Kidney (tissue), 14 donors: ENCODE data around the gene MYL10. TPM values are rescaled to one million over a fixed set of nuclear protein-coding genes. Genes with fewer than 3 reads are reported as not detected.
A peak's percentile ranks its signal among the peaks of the same experiment; 100 is the strongest.

Experiments
- DNase-seq, 5 donors: peaks; one replicate each; pipeline ENCODE4 v3.0.0-alpha.2; 2013 to 2020
- FAIRE-seq: peaks from 2 replicates; lab custom pipeline; 2012; peaks lifted over from hg19 to GRCh38; lab: Jason Lieb, UNC
- H3K27ac ChIP-seq, 2 donors: one replicate each; pipeline ENCODE4 v1.7.0; 2013; ENCODE audit warnings: low read depth in 2 of 2, low read length in 2 of 2, inconsistent platforms in 1 of 2
- H3K27me3 ChIP-seq: one replicate; pipeline ENCODE4 v1.7.1; 2013; ENCODE audit warnings: low read length, inconsistent platforms; ENCODE audit not compliant: control insufficient read depth, insufficient read depth
- H3K36me3 ChIP-seq, 3 donors: one replicate each; pipeline versions ENCODE4 v1.7.0 to v1.7.1; 2013; ENCODE audit warnings: low read length in 3 of 3, control low read depth in 1 of 3, inconsistent platforms in 1 of 3; ENCODE audit not compliant: insufficient read depth in 3 of 3, control insufficient read depth in 2 of 3
- H3K4me1 ChIP-seq, 3 donors: one replicate each; pipeline versions ENCODE4 v1.7.0 to v1.7.1; 2013; ENCODE audit warnings: low read length in 3 of 3, inconsistent platforms in 1 of 3, low read depth in 1 of 3; ENCODE audit not compliant: control insufficient read depth in 2 of 3, insufficient read depth in 2 of 3
- H3K4me3 ChIP-seq, 3 donors: one replicate each; pipeline versions ENCODE4 v1.7.0 to v1.8.1; 2013; ENCODE audit warnings: low read length in 3 of 3, control low read depth in 1 of 3, inconsistent platforms in 1 of 3
- H3K9ac ChIP-seq, 3 donors: one replicate each; pipeline versions ENCODE4 v1.7.0 to v1.7.1; 2013; ENCODE audit warnings: low read length in 3 of 3, control low read depth in 1 of 3, inconsistent platforms in 1 of 3
- H3K9me3 ChIP-seq, 3 donors: one replicate each; pipeline versions ENCODE4 v1.7.0 to v1.7.1; 2013; ENCODE audit warnings: low read length in 3 of 3, control low read depth in 1 of 3, inconsistent platforms in 1 of 3; ENCODE audit not compliant: control insufficient read depth in 2 of 3, insufficient read depth in 1 of 3
- CTCF ChIP-seq: IDR thresholded peaks from 3 replicates; pipeline ENCODE4 v1.5.1; 2012; ENCODE audit warnings: mild to moderate bottlenecking, moderate library complexity, borderline replicate concordance; ENCODE audit not compliant: insufficient read depth; ENCODE audit errors: extremely low read depth
- intact Hi-C: fragments of 100-400 bp; cut with DNase I; formaldehyde crosslinking; loops from one replicate; pipeline ENCODE4 v1.11.1; 2022
- polyA plus RNA-seq: library from polyadenylated mRNA; stranded (reverse); fragments of 350-450 nt; fragmentation: Illumina TruSeq; extraction: RNeasy Lipid Tissue Mini Kit (QIAGEN cat#74804); gene quantifications from one replicate; pipeline ENCODE4 v1.2.3, GENCODE V29; 2014; ENCODE audit warnings: low read depth, low replicate concordance; ENCODE audit not compliant: insufficient read depth
- total RNA-seq: library from RNA; stranded (reverse); fragmentation: NEBNext Ultra II Directional; extraction: Animal tissue kit (Norgen Biotek cat#: 25700); gene quantifications from one replicate; pipeline ENCODE4 v1.2.1, GENCODE V29; 2021
- donor health status: control.
- donor health status: control.
- donor health status: control.
- donor health status: control.
- donor health status: control.
- donor health status: DM: yes; HTN: yes; CAD: no.
- donor health status: Normal renal cell carcinoma (clear cell type).

The MYL10 gene
- total and polyA plus RNA-seq, 2 donors from 2014 or later: not detected

GRCh38 chr7:101671371-101672356 is 42.6 kb upstream of the MYL10 start:
- intact Hi-C loops: no loop called here
- Histone ChIP-seq H3K9ac (no peak overlapping the region), H3K36me3 (no peaks in the 10 kb centered on the region), H3K27me3 (no peaks in the 10 kb centered on the region), H3K4me1 (peaks cover 0 to 4% (median 0%) of the 10 kb centered on the region in 3 donors), H3K4me3 (no peak overlapping the region), H3K9me3 (peaks cover 0 to 11% (median 0%) of the 10 kb centered on the region in 3 donors), H3K27ac (no peak overlapping the region)
- TF ChIP-seq CTCF: no peak
- DNase-seq (peak in 3 of 5 donors; percentile 43 to 85 (median 49)), FAIRE-seq (no peak)

GRCh38 chr7:101669307-101669706 is 40.2 kb upstream of the MYL10 start:
- FAIRE-seq (no peak), DNase-seq (no peak)
- Histone ChIP-seq H3K9ac (no peak overlapping the region), H3K9me3 (peaks cover 0 to 11% (median 0%) of the 10 kb centered on the region in 3 donors), H3K4me3 (no peak overlapping the region), H3K36me3 (no peaks in the 10 kb centered on the region), H3K27ac (no peak overlapping the region), H3K27me3 (no peaks in the 10 kb centered on the region), H3K4me1 (peaks cover 0 to 4% (median 0%) of the 10 kb centered on the region in 3 donors)
- no peak for TF ChIP-seq CTCF
- intact Hi-C loops: no loop called here

- no peak for DNase-seq
- no peak overlapping the region for H3K4me3 ChIP-seq
- H3K9ac ChIP-seq: no peak overlapping the region
- H3K4me1 ChIP-seq: peaks cover 0 to 4% (median 0%) of the 10 kb centered on the region in 3 donors
- no peaks in the 10 kb centered on the region for H3K36me3 ChIP-seq
- TF ChIP-seq CTCF: no peak
- H3K27ac ChIP-seq: no peak overlapping the region
- H3K9me3 ChIP-seq: peaks cover 0 to 11% (median 0%) of the 10 kb centered on the region in 3 donors
- no peaks in the 10 kb centered on the region for H3K27me3 ChIP-seq
- intact Hi-C loops: no loop called here
- no peak for FAIRE-seq
Observed at GRCh38 chr7:101668726-101669125, 39.6 kb upstream of the MYL10 start.
